ENCODE results near the gene TAF15.

TAF15 gene

GRCh38 chr17:35875800-35876139 lies 66.5 kb downstream of the TAF15 start:
- Histone ChIP-seq H3K27me3 (ENCODE audit: control insufficient read depth in 3 of 3, insufficient read depth in 3 of 3, low read depth in 1 of 3, low read length in 3 of 3) (no peaks in the 10 kb centered on the region), H3K4ac (ENCODE audit: low read length) (no peak overlapping the region), H2BK120ac (ENCODE audit: low read depth, low read length) (no peak overlapping the region), H3K4me1 (ENCODE audit: control insufficient read depth in 2 of 2, insufficient read depth in 1 of 2, low read depth in 1 of 2, low read length in 2 of 2) (peaks cover 1 to 4% of the 10 kb centered on the region in 2 donors), H2BK5ac (ENCODE audit: low read length) (no peak overlapping the region), H2BK12ac (ENCODE audit: low read length) (no peak overlapping the region), H3K9me3 (replicated peaks in 1 of 2; ENCODE audit: control insufficient read depth in 2 of 2, insufficient read depth in 1 of 2, low read depth in 1 of 2, low read length in 2 of 2) (no peaks in the 10 kb centered on the region), H2BK15ac (ENCODE audit: low read length) (no peak overlapping the region), H3K14ac (ENCODE audit: low read length) (no peak overlapping the region), H2AK5ac (ENCODE audit: low read depth, low read length) (no peak overlapping the region), H3K4me3 (ENCODE audit: low read length in 2 of 2) (no peak overlapping the region), H3K23ac (ENCODE audit: low read depth, low read length, poor library complexity) (no peak overlapping the region), H2AFZ (ENCODE audit: low read length) (peak overlapping the region; percentile 57), H3K36me3 (replicated peaks in 1 of 2; ENCODE audit: control insufficient read depth in 2 of 2, insufficient read depth in 2 of 2, low read length in 2 of 2) (no peaks in the 10 kb centered on the region), H3K27ac (replicated peaks; ENCODE audit: low read length) (no peak overlapping the region), H3K4me2 (ENCODE audit: insufficient read depth, low read length, poor library complexity, severe bottlenecking) (no peak overlapping the region), H3K9ac (ENCODE audit: low read depth, low read length, poor library complexity) (no peak overlapping the region), H4K8ac (ENCODE audit: low read depth, low read length) (no peak overlapping the region), H3K79me1 (ENCODE audit: low read depth, low read length) (no peaks in the 10 kb centered on the region), H3K18ac (ENCODE audit: low read length) (no peak overlapping the region), H4K91ac (ENCODE audit: low read depth, low read length, poor library complexity) (no peak overlapping the region)
- WGBS, 2 donors (ENCODE audit: extremely low coverage in 2 of 2, insufficient read length in 2 of 2, insufficient replicate concordance in 1 of 2), result no CpG with 5 or more reads among the region's 3 CpGs
- no peak for DNase-seq (ENCODE audit: low spot score)

GRCh38 chr17:35876534-35876933 lies 67.2 kb downstream of the TAF15 start:
- H3K9me3 ChIP-seq (replicated peaks in 1 of 2; ENCODE audit: control insufficient read depth in 2 of 2, insufficient read depth in 1 of 2, low read depth in 1 of 2, low read length in 2 of 2), result no peaks in the 10 kb centered on the region
- H3K4me1 ChIP-seq (ENCODE audit: control insufficient read depth in 2 of 2, insufficient read depth in 1 of 2, low read depth in 1 of 2, low read length in 2 of 2), result peaks cover 1 to 4% of the 10 kb centered on the region in 2 donors
- DNase-seq (ENCODE audit: low spot score), result no peak
- H2BK120ac ChIP-seq (ENCODE audit: low read depth, low read length), result no peak overlapping the region
- H4K8ac ChIP-seq (ENCODE audit: low read depth, low read length), result no peak overlapping the region
- H3K14ac ChIP-seq (ENCODE audit: low read length), result no peak overlapping the region
- no peak overlapping the region for H2BK15ac ChIP-seq (ENCODE audit: low read length)
- no peaks in the 10 kb centered on the region for H3K36me3 ChIP-seq (replicated peaks in 1 of 2; ENCODE audit: control insufficient read depth in 2 of 2, insufficient read depth in 2 of 2, low read length in 2 of 2)
- H3K79me1 ChIP-seq (ENCODE audit: low read depth, low read length), result no peaks in the 10 kb centered on the region
- no peak overlapping the region for H2BK5ac ChIP-seq (ENCODE audit: low read length)
- H3K23ac ChIP-seq (ENCODE audit: low read depth, low read length, poor library complexity), result no peak overlapping the region
- H3K27ac ChIP-seq (replicated peaks; ENCODE audit: low read length), result no peak overlapping the region
- H2AK5ac ChIP-seq (ENCODE audit: low read depth, low read length), result no peak overlapping the region
- no peak overlapping the region for H4K91ac ChIP-seq (ENCODE audit: low read depth, low read length, poor library complexity)
- H3K9ac ChIP-seq (ENCODE audit: low read depth, low read length, poor library complexity), result no peak overlapping the region
- no CpG with 5 or more reads among the region's 3 CpGs for WGBS, 2 donors (ENCODE audit: extremely low coverage in 2 of 2, insufficient read length in 2 of 2, insufficient replicate concordance in 1 of 2)
- no peak overlapping the region for H3K4ac ChIP-seq (ENCODE audit: low read length)
- H3K18ac ChIP-seq (ENCODE audit: low read length), result no peak overlapping the region
- H3K4me3 ChIP-seq (ENCODE audit: low read length in 2 of 2), result no peak overlapping the region
- H3K4me2 ChIP-seq (ENCODE audit: insufficient read depth, low read length, poor library complexity, severe bottlenecking), result no peak overlapping the region
- H2BK12ac ChIP-seq (ENCODE audit: low read length), result no peak overlapping the region
- no peak overlapping the region for H2AFZ ChIP-seq (ENCODE audit: low read length)
- H3K27me3 ChIP-seq (ENCODE audit: control insufficient read depth in 3 of 3, insufficient read depth in 3 of 3, low read depth in 1 of 3, low read length in 3 of 3), result no peaks in the 10 kb centered on the region

- peaks cover 1 to 4% of the 10 kb centered on the region in 2 donors for H3K4me1 ChIP-seq (ENCODE audit: control insufficient read depth in 2 of 2, insufficient read depth in 1 of 2, low read depth in 1 of 2, low read length in 2 of 2)
- H2BK12ac ChIP-seq (ENCODE audit: low read length), result no peak overlapping the region
Observed at GRCh38 chr17:35877345-35878029, 68.2 kb downstream of the TAF15 start.

GRCh38 chr17:35878361-35878760 lies 69.1 kb downstream of the TAF15 start:
- no peak overlapping the region for H3K4me2 ChIP-seq (ENCODE audit: insufficient read depth, low read length, poor library complexity, severe bottlenecking)
- no CpG with 5 or more reads among the region's 4 CpGs for WGBS, 2 donors (ENCODE audit: extremely low coverage in 2 of 2, insufficient read length in 2 of 2, insufficient replicate concordance in 1 of 2)
- no peak overlapping the region for H3K27ac ChIP-seq (replicated peaks; ENCODE audit: low read length)

More at GRCh38 chr17:35877345-35878029, 68.2 kb downstream of the TAF15 start:
- Histone ChIP-seq H4K91ac (ENCODE audit: low read depth, low read length, poor library complexity) (no peak overlapping the region), H2BK5ac (ENCODE audit: low read length) (no peak overlapping the region), H2AK5ac (ENCODE audit: low read depth, low read length) (no peak overlapping the region), H4K8ac (ENCODE audit: low read depth, low read length) (no peak overlapping the region), H3K9me3 (replicated peaks in 1 of 2; ENCODE audit: control insufficient read depth in 2 of 2, insufficient read depth in 1 of 2, low read depth in 1 of 2, low read length in 2 of 2) (no peaks in the 10 kb centered on the region), H3K18ac (ENCODE audit: low read length) (no peak overlapping the region), H3K27me3 (ENCODE audit: control insufficient read depth in 3 of 3, insufficient read depth in 3 of 3, low read depth in 1 of 3, low read length in 3 of 3) (no peaks in the 10 kb centered on the region), H3K23ac (ENCODE audit: low read depth, low read length, poor library complexity) (no peak overlapping the region), H2AFZ (ENCODE audit: low read length) (no peak overlapping the region), H3K4me3 (ENCODE audit: low read length in 2 of 2) (no peak overlapping the region), H3K9ac (ENCODE audit: low read depth, low read length, poor library complexity) (no peak overlapping the region), H2BK120ac (ENCODE audit: low read depth, low read length) (no peak overlapping the region), H3K4ac (ENCODE audit: low read length) (no peak overlapping the region), H3K4me2 (ENCODE audit: insufficient read depth, low read length, poor library complexity, severe bottlenecking) (no peak overlapping the region), H3K14ac (ENCODE audit: low read length) (no peak overlapping the region), H3K27ac (replicated peaks; ENCODE audit: low read length) (no peak overlapping the region), H3K36me3 (replicated peaks in 1 of 2; ENCODE audit: control insufficient read depth in 2 of 2, insufficient read depth in 2 of 2, low read length in 2 of 2) (no peaks in the 10 kb centered on the region), H2BK15ac (ENCODE audit: low read length) (no peak overlapping the region), H3K79me1 (ENCODE audit: low read depth, low read length) (no peaks in the 10 kb centered on the region)
- DNase-seq (ENCODE audit: low spot score), result no peak

More at GRCh38 chr17:35878361-35878760, 69.1 kb downstream of the TAF15 start:
- H3K9ac ChIP-seq (ENCODE audit: low read depth, low read length, poor library complexity), result no peak overlapping the region
- no peak overlapping the region for H2BK12ac ChIP-seq (ENCODE audit: low read length)
- no peaks in the 10 kb centered on the region for H3K79me1 ChIP-seq (ENCODE audit: low read depth, low read length)
- H4K8ac ChIP-seq (ENCODE audit: low read depth, low read length), result no peak overlapping the region
- H2BK120ac ChIP-seq (ENCODE audit: low read depth, low read length), result no peak overlapping the region
- no peak overlapping the region for H4K91ac ChIP-seq (ENCODE audit: low read depth, low read length, poor library complexity)
- no peak overlapping the region for H2BK15ac ChIP-seq (ENCODE audit: low read length)
- H3K4me1 ChIP-seq (ENCODE audit: control insufficient read depth in 2 of 2, insufficient read depth in 1 of 2, low read depth in 1 of 2, low read length in 2 of 2), result peaks cover 1 to 4% of the 10 kb centered on the region in 2 donors
- H3K36me3 ChIP-seq (replicated peaks in 1 of 2; ENCODE audit: control insufficient read depth in 2 of 2, insufficient read depth in 2 of 2, low read length in 2 of 2), result no peaks in the 10 kb centered on the region
- no peaks in the 10 kb centered on the region for H3K27me3 ChIP-seq (ENCODE audit: control insufficient read depth in 3 of 3, insufficient read depth in 3 of 3, low read depth in 1 of 3, low read length in 3 of 3)
- no peak overlapping the region for H3K4ac ChIP-seq (ENCODE audit: low read length)
- H2BK5ac ChIP-seq (ENCODE audit: low read length), result no peak overlapping the region
- H2AFZ ChIP-seq (ENCODE audit: low read length), result no peak overlapping the region
- no peak overlapping the region for H3K14ac ChIP-seq (ENCODE audit: low read length)
- no peak for DNase-seq (ENCODE audit: low spot score)
- H3K18ac ChIP-seq (ENCODE audit: low read length), result no peak overlapping the region
- H3K9me3 ChIP-seq (replicated peaks in 1 of 2; ENCODE audit: control insufficient read depth in 2 of 2, insufficient read depth in 1 of 2, low read depth in 1 of 2, low read length in 2 of 2), result no peaks in the 10 kb centered on the region
- no peak overlapping the region for H3K4me3 ChIP-seq (ENCODE audit: low read length in 2 of 2)
- no peak overlapping the region for H2AK5ac ChIP-seq (ENCODE audit: low read depth, low read length)
- H3K23ac ChIP-seq (ENCODE audit: low read depth, low read length, poor library complexity), result no peak overlapping the region

Data from neuronal stem cell (in vitro differentiated cells).